ENCODE data around the gene MYO3B.

GRCh38 chr2:170207901-170208300 is 30.0 kb downstream of the MYO3B start:
- no peak for TF ChIP-seq CTCF (IDR thresholded peaks at IDR 0.05)
- no peak for TF ChIP-seq POLR2A (IDR thresholded peaks at IDR 0.05)
